Right ventricle myocardium inferior (tissue), 1 donor: ENCODE results near the gene CD28. TPM values are rescaled to one million over a fixed set of nuclear protein-coding genes. Genes with fewer than 3 reads are reported as not detected.
"Not testable (repeated sequence)": the region's sequence is repeated elsewhere in the genome, so short reads cannot be mapped to it uniquely, and the experiment has no call there.

Source experiments
- ATAC-seq: fragments of 200-7000 bp; cut with Tn5 transposase; one replicate; pipeline ENCODE4 v1.9.1; 2020; ENCODE audit warnings: mild to moderate bottlenecking, moderate library complexity
- DNase-seq: peaks from one replicate; pipeline ENCODE4 v3.0.0; 2021; ENCODE audit errors: missing footprints
- intact Hi-C: fragments of 100-400 bp; cut with DNase I; formaldehyde crosslinking; loops from one replicate; pipeline ENCODE4 v1.11.0; 2022
- total RNA-seq: library from RNA; stranded (reverse); fragmentation: NEBNext Ultra II Directional; extraction: Animal tissue kit (Norgen Biotek cat#: 25700); gene quantifications from one replicate; pipeline ENCODE4 v1.2.1, GENCODE V29; 2021
- donor health status: DM: no; HTN: yes; CAD: no; lungs with severe emphysema.

Gene CD28
- total RNA-seq, 1 donor from 2014 or later, result 0.78 TPM

DNA sequence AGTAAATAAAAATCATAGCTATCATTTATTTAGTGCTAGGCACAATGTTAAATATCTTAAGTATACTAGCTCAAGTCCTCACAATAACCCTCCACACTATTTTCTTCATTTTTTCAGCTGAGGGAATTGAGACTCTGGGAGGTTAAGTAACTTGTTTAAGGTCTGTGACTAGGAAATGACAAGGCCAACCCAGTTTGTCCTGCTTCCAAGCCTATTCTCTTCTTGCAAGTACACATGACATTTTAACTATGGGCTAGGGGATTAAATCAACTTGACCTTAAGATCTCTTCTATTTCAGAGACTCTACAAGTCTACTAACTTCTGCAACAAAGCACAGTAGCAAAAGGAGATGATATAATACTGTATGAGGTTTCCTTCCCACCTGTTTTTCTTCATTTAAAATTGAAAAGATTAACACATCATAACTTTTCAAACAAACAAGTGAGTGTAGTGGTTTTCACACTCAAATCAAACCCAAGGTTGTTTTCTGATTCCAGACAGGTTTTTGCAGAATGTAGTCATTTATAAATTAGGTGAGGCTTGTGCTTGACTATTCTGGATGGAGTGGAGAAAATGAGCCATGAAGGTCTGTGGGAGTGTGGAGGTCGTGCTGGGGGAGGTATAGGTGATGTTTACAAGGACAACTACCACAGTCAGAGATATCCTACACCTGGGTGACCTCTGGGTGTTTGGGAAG is 57.0 kb downstream of the CD28 start:
- DNase-seq (no peak), ATAC-seq (no peak)
- intact Hi-C loops, result no loop called here

DNA sequence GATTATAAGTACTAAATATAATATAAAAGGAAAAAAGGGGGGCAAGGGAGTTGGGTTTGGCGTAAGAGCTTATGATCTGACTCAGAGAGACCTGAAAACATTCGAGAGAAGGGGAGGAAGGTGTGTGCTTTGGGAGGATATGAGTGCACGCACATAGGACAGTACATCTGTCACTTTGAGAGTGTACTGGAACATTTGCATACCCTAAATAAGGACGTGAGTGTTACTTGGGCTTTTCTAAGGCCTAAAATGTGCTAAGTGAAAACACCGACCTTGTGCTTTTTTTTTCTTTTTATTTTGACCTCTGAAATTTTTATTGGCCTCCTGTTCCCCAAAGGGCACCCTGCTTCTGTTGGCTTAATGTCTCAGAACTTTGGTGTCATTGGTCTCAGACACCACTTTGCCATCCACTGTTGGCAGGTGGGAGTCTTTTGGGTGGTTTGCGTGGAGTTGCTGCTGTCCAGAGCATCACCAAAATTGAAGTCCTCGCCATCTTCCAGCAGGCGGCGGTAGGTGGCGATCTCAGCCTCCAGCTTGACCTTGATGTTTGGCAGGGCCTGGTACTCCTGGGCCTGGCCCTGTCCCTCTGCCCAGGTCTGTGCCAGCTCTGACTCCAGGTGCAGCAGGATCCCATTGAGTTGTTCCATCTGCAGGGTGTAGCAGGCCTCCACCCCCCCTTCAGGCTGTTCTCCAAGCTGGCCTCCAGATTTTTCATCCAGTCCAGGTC is 57.7 kb downstream of the CD28 start:
- intact Hi-C loops, result no loop called here
- no peak for DNase-seq

DNA sequence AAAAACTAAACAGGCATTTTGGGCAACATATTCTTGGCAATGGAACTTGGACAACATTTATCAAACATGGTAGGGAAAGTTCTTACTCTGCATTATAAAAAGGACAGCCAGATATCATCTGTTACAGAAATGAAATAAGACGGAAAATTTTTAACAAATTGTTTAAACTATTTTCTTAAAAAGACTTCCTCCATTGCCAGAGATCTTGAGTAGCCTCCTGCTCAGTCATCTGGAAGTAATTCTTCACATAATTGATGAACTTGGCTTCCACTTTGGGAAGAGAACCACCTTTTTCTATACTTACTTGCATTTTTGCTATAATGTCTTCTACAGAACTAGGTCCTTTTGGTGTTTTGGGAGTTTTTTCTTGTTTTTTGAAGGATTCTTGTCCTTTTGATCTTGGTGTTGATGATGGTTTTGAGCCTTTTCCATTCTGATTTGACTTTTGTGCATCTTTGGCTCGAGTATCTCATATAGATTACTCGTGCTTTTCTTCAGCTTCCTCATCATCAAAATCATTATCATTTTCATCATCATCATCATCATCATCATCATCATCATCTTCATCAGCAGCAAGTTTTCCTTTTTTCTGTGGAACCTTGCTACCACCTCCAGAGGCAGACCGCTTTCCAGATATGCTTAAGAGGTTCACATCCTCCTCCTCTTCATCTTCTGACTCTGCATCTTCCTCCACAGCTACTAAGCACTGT is 66.2 kb downstream of the CD28 start:
- ATAC-seq, result no peak
- DNase-seq, result no peak
- intact Hi-C loops, result no loop called here

More for the DNA sequence above, 57.7 kb downstream of the CD28 start:
- ATAC-seq, result no peak

GRCh38 chr2:203774760-203775159 is 68.3 kb downstream of the CD28 start:
- DNase-seq (no peak), ATAC-seq (no peak)
- intact Hi-C loops, result no loop called here

- DNase-seq (no peak), ATAC-seq (no peak)
- intact Hi-C loops, result no loop called here
Measured at GRCh38 chr2:203775684-203776083, 69.2 kb downstream of the CD28 start.

DNA sequence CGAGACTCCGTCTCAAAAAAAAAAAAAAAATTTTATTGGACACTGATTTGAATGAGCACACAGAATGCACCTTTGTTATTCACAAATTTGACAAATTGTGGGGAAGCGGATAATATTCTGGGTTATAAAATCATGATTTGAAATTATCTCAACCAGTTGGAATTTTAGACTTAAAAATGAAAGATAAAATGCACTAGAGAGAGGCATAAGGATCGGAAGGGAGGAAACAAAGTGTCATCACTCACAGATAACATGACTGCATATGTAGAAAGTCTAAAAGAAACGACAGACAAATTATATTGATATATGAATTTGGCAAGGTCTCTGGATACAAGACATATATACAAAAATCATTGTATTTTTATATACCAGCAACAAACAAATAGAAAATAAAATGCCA is 70.6 kb downstream of the CD28 start:
- ATAC-seq (no peak), DNase-seq (no peak)
- intact Hi-C loops, result no loop called here

DNA sequence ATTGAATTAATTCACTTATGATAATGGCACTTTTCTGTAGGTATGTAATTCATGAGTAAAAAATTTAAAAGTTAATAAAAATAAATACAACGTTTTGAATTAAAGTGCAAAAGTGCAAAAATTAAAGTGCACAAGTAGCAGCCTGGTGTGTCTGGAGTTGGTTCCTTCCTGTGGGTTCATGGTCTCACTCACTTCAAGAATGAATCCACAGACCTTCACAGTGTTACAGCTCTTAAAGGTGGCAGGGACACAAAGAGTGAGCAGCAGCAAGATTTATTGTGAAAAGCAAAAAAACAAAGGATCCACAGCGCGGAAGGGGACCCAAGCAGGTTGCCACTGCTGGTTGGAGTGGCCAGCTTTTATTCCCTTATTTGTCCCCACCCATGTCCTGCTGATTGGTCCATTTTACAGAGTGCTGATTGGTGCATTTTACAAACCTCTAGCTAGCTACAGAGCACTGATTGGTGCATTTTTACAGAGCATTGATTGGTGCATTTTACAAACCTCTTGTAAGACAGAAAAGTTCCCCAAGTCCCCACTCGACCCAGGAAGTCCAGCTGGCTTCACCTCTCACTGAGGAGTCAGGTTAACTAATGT is 73.1 kb downstream of the CD28 start:
- intact Hi-C loops, result loop anchor here (5.0 kb wide), 2 partner anchors 92 to 242 kb away; partner anchors contain the start of gene RAPH1

DNA sequence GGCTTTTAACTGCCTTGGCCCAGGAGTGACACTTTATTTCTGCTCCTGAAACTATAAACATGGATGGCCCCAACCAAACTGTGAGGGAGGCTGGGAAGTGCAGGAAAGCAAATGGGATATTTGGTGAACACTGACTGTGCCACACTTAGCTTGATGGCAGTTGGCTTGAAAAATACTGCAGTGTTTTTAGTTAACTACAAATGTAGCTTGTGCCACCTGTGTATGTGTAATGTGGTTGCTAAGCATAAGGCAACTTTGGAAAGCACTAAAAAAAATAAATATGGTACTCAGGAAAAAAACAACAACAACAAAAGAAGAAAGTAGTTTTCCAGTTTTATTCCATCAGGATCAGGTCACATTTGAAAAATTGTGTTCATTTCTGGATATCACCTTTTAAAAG is 73.8 kb downstream of the CD28 start:
- intact Hi-C loops, result loop anchor here (5.0 kb wide), 2 partner anchors 93 to 243 kb away; partner anchors contain the start of gene RAPH1
- DNase-seq (no peak), ATAC-seq (no peak)

More for the DNA sequence above, 73.1 kb downstream of the CD28 start:
- not testable (repeated sequence) for ATAC-seq, DNase-seq

DNA sequence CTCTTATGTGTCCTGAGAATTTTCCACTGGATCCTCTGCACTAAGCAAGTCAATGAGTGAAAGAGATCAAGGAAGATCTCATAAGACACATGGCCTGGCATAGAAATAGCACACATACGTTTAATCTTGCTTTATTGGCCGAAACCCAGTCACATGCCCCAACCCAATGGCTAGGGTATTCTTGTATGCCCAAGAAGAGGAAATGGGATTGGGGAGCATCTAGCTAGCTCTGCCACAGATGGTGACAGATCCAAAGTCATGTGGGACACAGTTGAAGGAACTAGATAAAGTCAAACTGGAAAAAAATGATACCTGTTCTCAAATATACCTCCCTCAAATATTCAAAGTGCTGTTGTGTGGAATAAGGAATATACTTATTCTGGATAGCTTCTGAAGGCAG is 74.7 kb downstream of the CD28 start:
- no peak for DNase-seq
- no peak for ATAC-seq
- intact Hi-C loops, result loop anchor here (5.0 kb wide), 2 partner anchors 94 to 244 kb away; partner anchors contain the start of gene RAPH1

GRCh38 chr2:203782262-203782976 is 76.0 kb downstream of the CD28 start:
- no peak for DNase-seq
- ATAC-seq, result peak; percentile 54
- intact Hi-C loops, result loop anchor here (5.0 kb wide), 2 partner anchors 95 to 245 kb away; partner anchors contain the start of gene RAPH1

DNA sequence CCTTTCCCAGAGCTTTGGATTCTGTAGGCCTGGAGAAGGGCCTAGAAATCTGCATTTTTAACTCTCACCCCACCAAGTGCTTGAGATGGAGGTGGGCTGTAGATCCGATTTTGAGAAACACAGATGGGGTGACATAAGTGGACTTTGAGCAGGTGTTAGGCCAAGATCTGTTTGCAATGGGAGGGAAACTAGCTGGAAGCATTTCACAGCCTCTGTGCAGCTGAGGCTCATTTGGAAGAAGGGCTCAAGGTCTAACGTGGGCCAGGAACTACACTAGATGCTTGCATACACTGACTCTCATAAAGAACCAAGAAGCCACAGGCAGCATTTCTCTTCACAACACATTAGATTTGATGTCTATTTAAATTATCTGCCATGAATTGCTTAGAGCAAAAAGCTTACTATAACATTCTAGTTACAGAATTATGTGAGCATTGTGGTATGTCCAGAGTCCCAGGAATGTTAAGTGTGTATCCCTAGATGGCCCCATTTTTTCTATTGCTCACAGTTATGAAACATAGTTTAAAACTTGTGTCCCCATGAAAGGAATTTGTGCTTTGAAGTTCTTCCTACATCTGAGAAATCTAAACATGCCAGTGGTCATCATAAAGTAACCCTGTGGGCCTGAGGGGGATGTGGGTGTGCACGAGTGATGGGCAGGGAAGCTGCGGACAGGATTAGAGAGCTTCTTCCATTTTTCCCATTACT is 77.2 kb downstream of the CD28 start:
- ATAC-seq (no peak), DNase-seq (no peak)
- intact Hi-C loops, result loop anchor here (5.0 kb wide), 2 partner anchors 96 to 246 kb away; partner anchors contain the start of gene RAPH1

DNA sequence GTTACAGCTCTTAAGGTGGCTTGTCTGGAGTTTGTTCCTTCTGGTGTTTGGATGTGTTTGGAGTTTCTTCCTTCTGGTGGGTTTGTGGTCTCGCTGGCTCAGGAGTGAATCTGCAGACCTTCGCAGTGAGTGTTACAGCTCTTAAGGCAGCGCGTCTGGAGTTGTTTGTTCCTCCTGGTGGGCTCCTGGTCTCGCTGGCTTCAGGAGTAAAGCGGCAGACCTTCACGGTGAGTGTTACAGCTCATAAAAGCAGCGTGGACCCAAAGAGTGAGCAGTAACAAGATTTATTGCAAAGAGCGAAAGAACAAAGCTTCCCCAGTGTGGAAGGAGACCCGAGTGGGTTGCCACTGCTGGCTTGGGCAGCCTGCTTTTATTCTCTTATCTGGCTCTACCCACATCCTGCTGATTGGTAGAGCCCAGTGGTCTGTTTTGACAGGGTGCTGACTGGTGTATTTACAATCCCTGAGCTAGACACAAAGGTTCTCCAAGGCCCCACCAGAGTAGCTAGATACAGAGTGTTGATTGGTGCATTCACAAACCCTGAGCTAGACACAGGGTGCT is 78.4 kb downstream of the CD28 start:
- intact Hi-C loops, result loop anchor here (5.0 kb wide), 2 partner anchors 97 to 247 kb away; partner anchors contain the start of gene RAPH1
- not testable (repeated sequence) for DNase-seq, ATAC-seq

- ATAC-seq, DNase-seq, intact Hi-C loops: not testable (repeated sequence)
Measured at GRCh38 chr2:203785391-203786110, 79.1 kb downstream of the CD28 start.

DNA sequence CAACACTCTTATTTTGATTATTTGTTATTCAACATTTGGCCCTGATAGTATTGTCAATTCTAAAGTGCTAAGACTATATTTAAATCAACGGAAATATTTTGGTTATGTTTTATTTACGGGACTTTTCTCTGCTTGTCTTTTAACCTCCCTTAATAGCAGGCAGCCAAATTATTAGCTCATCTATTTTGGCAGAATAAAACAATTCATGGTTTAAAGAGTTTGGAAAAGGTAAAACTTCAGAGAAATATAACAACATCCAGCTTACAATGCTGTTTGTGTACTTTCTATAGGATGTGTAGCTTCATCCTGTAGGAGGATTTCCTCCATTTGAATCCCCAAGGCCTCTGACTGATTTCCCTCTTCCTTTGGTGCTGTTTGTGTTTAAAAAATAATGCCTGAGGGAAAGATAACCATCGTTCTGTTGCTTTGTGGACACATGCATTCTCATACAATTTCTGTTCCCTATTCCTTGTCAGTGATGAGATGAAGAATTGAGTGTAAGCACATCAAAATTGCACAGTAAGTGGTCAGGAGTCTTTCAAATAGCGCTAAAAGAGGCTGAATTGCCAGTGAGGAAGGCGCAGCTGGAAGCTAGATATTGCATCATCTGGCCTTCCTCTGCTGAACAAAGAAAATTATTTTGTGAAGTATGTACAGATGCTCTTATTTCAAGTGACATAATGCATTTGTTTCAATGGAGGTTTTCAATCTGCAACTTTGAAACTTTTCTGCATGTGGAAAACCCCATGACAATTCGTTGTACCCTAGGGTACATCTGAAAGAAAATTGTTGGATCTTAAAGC is 80.3 kb downstream of the CD28 start:
- DNase-seq, result no peak
- peak; percentile 88 for ATAC-seq
- intact Hi-C loops, result no loop called here

- DNase-seq (no peak), ATAC-seq (no peak)
- intact Hi-C loops, result no loop called here
Measured at GRCh38 chr2:203787979-203788378, 81.5 kb downstream of the CD28 start.
